ENCODE data around the gene VRK2. TPM values are rescaled to one million over a fixed set of nuclear protein-coding genes. Genes with fewer than 3 reads are reported as not detected.
"Not testable (repeated sequence)": the region's sequence is repeated elsewhere in the genome, so short reads cannot be mapped to it uniquely, and the experiment has no call there.

Gene VRK2
- total RNA-seq, 1 donor from 2014 or later, result 25.6 TPM

DNA sequence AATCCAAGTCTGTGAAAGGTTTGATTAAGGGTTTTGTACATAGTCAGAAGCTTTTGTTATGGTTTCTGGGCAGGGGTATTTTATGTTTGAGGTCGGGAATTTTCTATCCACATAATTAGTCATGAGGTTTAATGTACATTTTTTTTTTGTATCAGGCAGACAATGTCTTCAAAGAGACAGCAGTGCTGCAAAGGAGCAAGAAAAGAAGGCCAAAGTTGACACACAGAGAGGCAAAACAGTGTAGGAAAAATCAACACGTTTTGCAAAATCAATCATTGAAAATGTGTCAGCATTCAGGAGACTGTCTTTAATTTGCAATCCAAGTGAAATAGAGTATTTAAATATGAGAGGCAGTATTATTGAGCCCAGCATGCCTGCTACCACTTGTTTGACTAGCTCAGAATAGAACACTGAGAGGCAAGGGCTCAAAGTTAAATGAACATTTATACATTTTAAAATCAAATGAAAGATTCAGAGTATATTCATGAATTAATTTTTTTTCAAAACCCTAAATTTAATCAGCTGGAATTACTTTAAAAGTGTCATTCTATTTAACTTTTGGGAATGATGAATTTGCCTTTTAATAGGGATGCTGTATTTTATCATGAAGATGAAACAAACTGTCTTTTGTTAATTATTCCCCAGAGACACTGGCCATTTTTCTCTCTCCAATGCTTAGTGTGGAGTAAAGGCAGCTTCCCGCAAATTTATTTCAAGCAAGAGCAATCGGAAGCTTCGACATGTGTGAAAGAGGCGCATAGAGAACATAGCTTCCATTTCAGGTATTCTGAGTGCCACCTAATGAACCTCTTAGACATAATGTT lies 11.3 kb downstream of the VRK2 start:
- H3K36me3 Mint-ChIP-seq (ENCODE audit: low read depth), result peaks cover 20% of the 10 kb centered on the region
- H3K9me3 Mint-ChIP-seq, result no peaks in the 10 kb centered on the region
- DNase-seq (ENCODE audit: low spot score), result no peak
- no peak overlapping the region for H3K4me3 Mint-ChIP-seq
- no peaks in the 10 kb centered on the region for H3K27me3 Mint-ChIP-seq (ENCODE audit: insufficient read depth)
- intact Hi-C loops (cut with micrococcal nuclease), result no loop called here
- no peaks in the 10 kb centered on the region for H3K4me1 Mint-ChIP-seq (ENCODE audit: low read depth)
- H3K27ac Mint-ChIP-seq, result no peak overlapping the region

DNA sequence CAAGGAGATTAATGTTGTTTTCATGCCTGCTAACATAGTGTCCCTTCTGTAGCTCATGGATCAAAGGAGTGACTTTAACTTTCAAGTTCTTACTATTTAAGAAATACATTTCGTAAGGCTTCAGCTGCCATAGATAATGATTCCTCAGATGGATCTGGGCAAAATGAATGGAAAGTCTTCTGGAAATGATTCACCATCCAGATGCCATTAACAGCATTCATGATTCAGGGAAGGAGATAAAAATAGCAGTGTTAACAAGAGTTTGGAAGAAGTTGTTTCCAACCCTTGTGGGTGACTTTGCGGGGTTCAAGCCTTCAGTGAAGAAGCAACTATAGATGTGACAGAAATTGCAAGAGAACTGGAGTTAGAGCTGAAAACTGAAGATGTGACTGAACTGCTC lies 17.0 kb downstream of the VRK2 start:
- Mint-ChIP-seq H3K4me1 (ENCODE audit: low read depth) (peaks cover 15% of the 10 kb centered on the region), H3K36me3 (ENCODE audit: low read depth) (peaks cover 16% of the 10 kb centered on the region), H3K27ac (peak overlapping the region; percentile 10), H3K9me3 (no peaks in the 10 kb centered on the region), H3K4me3 (no peak overlapping the region), H3K27me3 (ENCODE audit: insufficient read depth) (no peaks in the 10 kb centered on the region)
- intact Hi-C loops (cut with micrococcal nuclease), result loop anchor here (2.0 kb wide), 1 partner anchor 17 kb away; the partner anchor contains the start of gene VRK2
- DNase-seq (ENCODE audit: low spot score), result no peak

DNA sequence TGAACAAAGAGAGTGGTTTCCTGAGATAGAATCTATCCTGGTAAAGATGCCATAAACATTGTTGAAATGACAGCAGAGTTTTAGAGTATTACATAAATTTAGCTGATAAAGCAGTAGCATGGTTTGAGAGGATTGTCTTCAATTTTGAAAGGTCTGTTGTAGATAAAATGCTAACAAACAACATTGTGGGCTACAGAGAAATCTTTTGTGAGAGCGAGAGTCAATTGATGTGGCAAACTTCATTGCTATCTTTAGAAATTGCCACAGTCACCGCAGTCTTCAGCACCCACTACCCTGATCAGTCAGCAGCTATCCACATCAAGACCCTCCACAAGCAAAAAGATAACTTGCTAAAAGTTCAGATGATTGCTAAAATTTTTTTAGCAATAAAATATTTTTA lies 17.5 kb downstream of the VRK2 start:
- Mint-ChIP-seq H3K4me1 (ENCODE audit: low read depth) (peaks cover 15% of the 10 kb centered on the region), H3K4me3 (no peak overlapping the region), H3K36me3 (ENCODE audit: low read depth) (peaks cover 16% of the 10 kb centered on the region), H3K9me3 (no peaks in the 10 kb centered on the region), H3K27me3 (ENCODE audit: insufficient read depth) (no peaks in the 10 kb centered on the region), H3K27ac (peak overlapping the region; percentile 10)
- no peak for DNase-seq (ENCODE audit: low spot score)
- intact Hi-C loops (cut with micrococcal nuclease), result loop anchor here (2.0 kb wide), 1 partner anchor 17 kb away; the partner anchor contains the start of gene VRK2

DNA sequence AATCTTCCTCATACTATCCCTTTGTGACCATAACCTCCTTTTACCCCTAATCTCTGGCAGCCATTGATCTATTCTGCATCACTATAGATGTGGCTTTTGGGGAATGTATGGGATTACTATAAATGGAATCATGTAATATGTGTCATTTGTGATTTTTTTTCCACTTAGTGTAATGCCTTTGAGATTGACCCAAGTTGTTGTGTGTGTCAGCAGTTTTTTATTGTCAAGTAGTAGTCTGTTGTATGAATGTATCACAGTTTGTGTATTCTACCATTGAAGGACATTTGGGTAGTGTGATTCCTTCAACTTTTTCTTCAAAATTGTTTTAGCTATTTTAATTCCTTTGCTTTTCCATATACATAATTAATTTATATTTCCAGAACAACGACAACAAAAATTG lies 18.6 kb downstream of the VRK2 start:
- Mint-ChIP-seq H3K36me3 (ENCODE audit: low read depth) (peaks cover 12% of the 10 kb centered on the region), H3K27me3 (ENCODE audit: insufficient read depth) (no peaks in the 10 kb centered on the region), H3K27ac (no peak overlapping the region), H3K4me3 (no peak overlapping the region), H3K9me3 (no peaks in the 10 kb centered on the region), H3K4me1 (ENCODE audit: low read depth) (peaks cover 15% of the 10 kb centered on the region)
- intact Hi-C loops (cut with micrococcal nuclease), result loop anchor here (2.0 kb wide), 1 partner anchor 18 kb away; the partner anchor contains the start of gene VRK2
- no peak for DNase-seq (ENCODE audit: low spot score)

DNA sequence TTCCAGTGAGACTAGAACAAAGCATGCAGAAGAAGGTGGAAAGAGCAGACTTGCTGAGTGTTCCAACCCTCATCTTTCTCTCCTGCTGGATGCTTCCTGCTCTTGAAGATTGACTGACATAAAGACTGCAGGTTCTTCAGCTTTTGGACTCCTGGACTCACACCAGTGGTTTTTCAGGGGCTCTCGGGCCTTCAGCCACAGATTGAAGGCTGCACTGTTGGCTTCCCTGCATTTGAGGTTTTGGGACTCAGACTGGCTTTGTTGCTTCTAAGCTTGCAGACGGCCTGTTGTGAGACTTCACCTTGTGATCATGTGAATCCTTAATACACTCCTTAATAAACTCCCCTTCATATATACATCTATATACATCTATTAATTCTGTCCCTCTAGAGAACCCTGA lies 20.4 kb downstream of the VRK2 start:
- Mint-ChIP-seq H3K36me3 (ENCODE audit: low read depth) (peaks cover 10% of the 10 kb centered on the region), H3K27ac (no peak overlapping the region), H3K4me1 (ENCODE audit: low read depth) (peaks cover 15% of the 10 kb centered on the region), H3K27me3 (ENCODE audit: insufficient read depth) (no peaks in the 10 kb centered on the region), H3K9me3 (no peaks in the 10 kb centered on the region), H3K4me3 (no peak overlapping the region)
- DNase-seq (ENCODE audit: low spot score), result no peak
- intact Hi-C loops (cut with micrococcal nuclease), result no loop called here

DNA sequence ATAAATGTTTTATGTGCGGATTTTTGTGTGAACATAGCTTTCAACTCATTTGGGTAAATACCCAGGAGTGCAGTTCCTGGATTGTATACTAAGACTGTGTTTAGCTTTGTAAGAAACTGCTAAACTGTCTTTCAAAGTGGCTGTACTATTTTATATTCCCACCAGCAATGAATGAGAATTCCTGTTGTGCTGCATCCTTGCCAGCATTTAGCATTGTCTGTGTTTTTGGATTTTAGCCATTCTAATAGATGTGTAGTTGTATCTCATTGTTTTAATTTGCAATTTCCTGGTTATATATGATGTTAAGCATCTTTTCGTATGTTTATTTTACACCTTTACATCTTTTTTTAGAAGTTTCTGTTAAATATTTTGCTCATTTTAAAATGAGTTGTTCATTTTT lies 24.2 kb downstream of the VRK2 start:
- DNase-seq (ENCODE audit: low spot score), result no peak
- Mint-ChIP-seq H3K27ac (no peak overlapping the region), H3K27me3 (ENCODE audit: insufficient read depth) (no peaks in the 10 kb centered on the region), H3K4me3 (no peak overlapping the region), H3K9me3 (peaks cover 6% of the 10 kb centered on the region), H3K36me3 (ENCODE audit: low read depth) (peaks cover 17% of the 10 kb centered on the region), H3K4me1 (ENCODE audit: low read depth) (no peaks in the 10 kb centered on the region)
- intact Hi-C loops (cut with micrococcal nuclease), result no loop called here

DNA sequence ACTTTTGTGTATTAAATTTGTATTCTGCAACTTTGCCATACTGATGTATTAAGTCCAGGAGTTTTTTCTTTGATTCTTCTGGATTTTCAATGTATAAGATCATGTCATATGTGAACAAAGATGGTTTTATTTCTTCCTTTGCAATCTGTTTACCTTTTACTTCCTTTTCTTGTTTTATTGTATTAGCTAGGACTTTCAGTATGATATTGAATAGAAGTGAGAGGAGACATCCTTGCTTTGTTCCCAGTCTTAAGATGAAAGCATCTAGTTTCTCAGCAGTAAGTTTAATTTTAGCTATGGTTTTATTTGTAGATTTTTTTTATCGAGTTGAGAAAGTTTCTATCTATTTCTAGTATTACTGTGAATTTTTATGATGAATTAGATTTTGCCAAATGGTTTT lies 25.5 kb downstream of the VRK2 start:
- H3K36me3 Mint-ChIP-seq (ENCODE audit: low read depth), result peaks cover 14% of the 10 kb centered on the region
- H3K27me3 Mint-ChIP-seq (ENCODE audit: insufficient read depth), result no peaks in the 10 kb centered on the region
- intact Hi-C loops (cut with micrococcal nuclease), result no loop called here
- no peaks in the 10 kb centered on the region for H3K4me1 Mint-ChIP-seq (ENCODE audit: low read depth)
- no peak for DNase-seq (ENCODE audit: low spot score)
- no peak overlapping the region for H3K4me3 Mint-ChIP-seq
- H3K27ac Mint-ChIP-seq, result no peak overlapping the region
- peaks cover 6% of the 10 kb centered on the region for H3K9me3 Mint-ChIP-seq

DNA sequence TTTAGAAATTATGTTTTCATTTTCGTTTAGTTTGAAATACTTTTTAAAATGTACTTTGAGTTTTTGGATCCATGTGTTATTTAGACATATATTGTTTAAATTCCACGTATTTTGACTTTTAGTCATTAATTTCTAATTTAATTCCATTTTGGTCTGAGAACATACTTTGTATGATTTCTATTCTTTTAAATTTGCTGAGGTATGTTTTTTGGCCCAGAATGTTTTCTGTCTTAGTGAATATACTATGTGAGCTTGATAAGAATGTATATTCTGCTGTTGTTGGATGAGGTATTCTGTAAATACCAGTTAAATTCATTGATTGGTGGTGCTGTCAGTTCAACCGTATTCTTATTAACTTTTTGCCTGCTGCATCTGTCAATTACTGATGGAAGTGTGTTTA lies 26.4 kb downstream of the VRK2 start:
- H3K4me1 Mint-ChIP-seq (ENCODE audit: low read depth), result no peaks in the 10 kb centered on the region
- intact Hi-C loops (cut with micrococcal nuclease), result no loop called here
- no peaks in the 10 kb centered on the region for H3K27me3 Mint-ChIP-seq (ENCODE audit: insufficient read depth)
- H3K9me3 Mint-ChIP-seq, result peaks cover 6% of the 10 kb centered on the region
- no peak overlapping the region for H3K4me3 Mint-ChIP-seq
- DNase-seq (ENCODE audit: low spot score), result no peak
- no peak overlapping the region for H3K27ac Mint-ChIP-seq
- H3K36me3 Mint-ChIP-seq (ENCODE audit: low read depth), result peaks cover 14% of the 10 kb centered on the region

DNA sequence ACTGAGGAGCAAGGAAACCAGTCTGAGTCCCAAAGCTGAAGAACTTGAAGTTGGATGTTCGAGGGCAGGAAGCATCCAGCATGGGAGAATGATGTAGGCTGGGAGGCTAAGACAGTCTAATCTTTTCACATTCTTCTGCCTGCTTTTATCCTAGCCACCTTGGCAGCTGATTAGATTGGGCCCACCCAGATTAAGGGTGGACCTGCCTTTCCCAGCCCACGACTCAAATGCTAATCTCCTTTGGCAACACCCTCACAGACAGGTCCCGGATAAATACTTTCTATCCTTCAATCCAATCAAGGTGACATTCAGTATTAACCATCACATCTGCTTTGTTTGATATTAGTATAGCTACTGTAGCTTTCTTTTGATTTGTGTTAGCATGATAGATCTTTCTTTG lies 27.1 kb downstream of the VRK2 start:
- Mint-ChIP-seq H3K9me3 (peaks cover 6% of the 10 kb centered on the region), H3K27me3 (ENCODE audit: insufficient read depth) (no peaks in the 10 kb centered on the region), H3K4me1 (ENCODE audit: low read depth) (no peaks in the 10 kb centered on the region), H3K36me3 (ENCODE audit: low read depth) (peaks cover 13% of the 10 kb centered on the region), H3K27ac (no peak overlapping the region), H3K4me3 (no peak overlapping the region)
- intact Hi-C loops (cut with micrococcal nuclease), result no loop called here
- no peak for DNase-seq (ENCODE audit: low spot score)

DNA sequence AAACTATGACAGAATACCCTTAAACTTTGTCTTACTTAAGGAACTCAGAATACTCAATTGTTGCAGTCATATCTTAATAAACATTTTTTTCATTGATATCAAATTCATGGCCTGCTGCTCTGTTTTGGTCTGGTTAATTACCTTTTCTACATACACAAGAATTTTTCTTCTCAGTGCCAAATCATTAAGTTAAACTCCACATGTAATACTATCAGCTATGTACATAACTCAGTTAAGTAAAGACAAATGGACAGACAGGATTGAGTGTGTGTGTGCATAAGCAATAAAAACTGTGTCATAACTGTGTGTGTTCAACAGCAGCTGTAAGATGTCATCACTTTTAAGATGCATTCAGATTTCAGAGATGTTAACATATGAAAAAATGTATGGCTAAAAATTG lies 34.4 kb downstream of the VRK2 start:
- H3K36me3 Mint-ChIP-seq (ENCODE audit: low read depth), result peaks cover 4% of the 10 kb centered on the region
- no peak for DNase-seq (ENCODE audit: low spot score)
- H3K9me3 Mint-ChIP-seq, result no peaks in the 10 kb centered on the region
- intact Hi-C loops (cut with micrococcal nuclease), result no loop called here
- no peaks in the 10 kb centered on the region for H3K4me1 Mint-ChIP-seq (ENCODE audit: low read depth)
- no peaks in the 10 kb centered on the region for H3K27me3 Mint-ChIP-seq (ENCODE audit: insufficient read depth)
- H3K4me3 Mint-ChIP-seq, result no peak overlapping the region
- H3K27ac Mint-ChIP-seq, result no peak overlapping the region

DNA sequence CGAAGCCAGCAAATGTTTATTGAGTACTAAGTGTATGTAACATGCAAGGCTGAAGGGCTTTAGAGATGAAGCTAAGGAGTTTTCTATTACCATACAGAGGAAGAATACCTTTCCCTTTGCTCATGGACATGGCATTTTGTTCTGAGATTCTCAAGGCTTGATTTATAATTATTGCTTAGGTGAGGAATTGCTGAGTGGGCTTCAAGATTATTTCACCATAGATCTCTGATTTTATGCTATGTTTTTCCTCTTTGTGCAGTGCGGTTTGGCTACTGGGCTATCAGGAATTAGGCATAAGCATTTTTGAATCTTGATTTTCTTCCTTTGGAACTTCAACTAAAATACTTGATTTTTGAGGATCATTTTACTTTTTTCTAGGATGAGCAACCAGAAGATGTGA lies 42.5 kb downstream of the VRK2 start:
- peaks cover 4% of the 10 kb centered on the region for H3K9me3 Mint-ChIP-seq
- DNase-seq (ENCODE audit: low spot score), result no peak
- H3K27me3 Mint-ChIP-seq (ENCODE audit: insufficient read depth), result no peaks in the 10 kb centered on the region
- intact Hi-C loops (cut with micrococcal nuclease), result no loop called here
- no peak overlapping the region for H3K4me3 Mint-ChIP-seq
- H3K36me3 Mint-ChIP-seq (ENCODE audit: low read depth), result peaks cover 32% of the 10 kb centered on the region
- H3K4me1 Mint-ChIP-seq (ENCODE audit: low read depth), result peaks cover 7% of the 10 kb centered on the region
- no peak overlapping the region for H3K27ac Mint-ChIP-seq

DNA sequence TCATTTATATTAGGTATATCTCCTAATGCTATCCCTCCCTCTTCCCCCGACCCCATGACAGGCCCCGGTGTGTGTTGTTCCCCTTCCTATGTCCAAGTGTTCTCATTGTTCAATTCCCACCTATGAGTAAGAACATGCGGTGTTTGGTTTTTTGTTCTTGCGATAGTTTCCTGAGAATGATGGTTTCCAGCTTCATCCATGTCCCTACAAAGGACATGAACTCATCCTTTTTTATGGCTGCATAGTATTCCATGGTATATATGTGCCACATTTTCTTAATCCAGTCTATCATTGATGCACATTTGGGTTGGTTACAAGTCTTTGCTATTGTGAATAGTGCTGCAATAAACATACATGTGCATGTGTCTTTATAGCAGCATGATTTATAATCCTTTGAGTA lies 46.2 kb downstream of the VRK2 start:
- intact Hi-C loops (cut with micrococcal nuclease); H3K4me3 Mint-ChIP-seq; DNase-seq (ENCODE audit: low spot score); H3K27me3 Mint-ChIP-seq (ENCODE audit: insufficient read depth); H3K27ac Mint-ChIP-seq; H3K4me1 Mint-ChIP-seq (ENCODE audit: low read depth): not testable (repeated sequence)
- Mint-ChIP-seq H3K9me3 (peaks cover 15% of the 10 kb centered on the region), H3K36me3 (ENCODE audit: low read depth) (peaks cover 26% of the 10 kb centered on the region)

DNA sequence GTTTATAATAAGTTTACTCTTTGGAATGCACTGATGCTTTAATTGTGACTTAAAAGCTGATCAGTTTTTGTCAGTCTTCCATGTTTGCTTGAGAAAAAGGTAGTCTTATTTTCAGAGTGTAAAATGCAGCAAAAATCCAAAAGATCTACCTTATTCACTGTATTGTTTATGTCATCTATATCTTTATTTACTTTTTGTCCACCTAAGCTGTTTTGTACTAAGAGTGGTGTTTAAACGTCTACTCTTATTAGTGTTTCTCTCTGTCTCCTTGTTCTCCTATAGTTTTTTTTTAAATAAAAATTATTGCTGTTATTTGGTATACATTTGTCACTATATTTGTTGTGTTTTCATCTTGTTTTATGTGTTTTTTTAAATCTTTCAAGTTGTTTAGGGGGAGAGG lies 50.4 kb downstream of the VRK2 start:
- Mint-ChIP-seq H3K9me3 (peaks cover 11% of the 10 kb centered on the region), H3K27ac (no peak overlapping the region), H3K36me3 (ENCODE audit: low read depth) (peaks cover 14% of the 10 kb centered on the region), H3K4me3 (no peak overlapping the region), H3K27me3 (ENCODE audit: insufficient read depth) (no peaks in the 10 kb centered on the region), H3K4me1 (ENCODE audit: low read depth) (peaks cover 11% of the 10 kb centered on the region)
- intact Hi-C loops (cut with micrococcal nuclease), result no loop called here
- no peak for DNase-seq (ENCODE audit: low spot score)
